ENCODE results near the gene TP73. TPM values are rescaled to one million over a fixed set of nuclear protein-coding genes. Genes with fewer than 3 reads are reported as not detected.

TP73 gene
- polyA plus RNA-seq, 1 experiment: not detected

- ChIA-PET POLR2A (no interaction called here), CTCF (no interaction called here)
- Histone ChIP-seq H3K4me3 (ENCODE audit: low read depth, low read length) (no peak overlapping the region), H3K27me3 (ENCODE audit: control insufficient read depth, insufficient read depth, low read length) (no peaks in the 10 kb centered on the region), H3K27ac (ENCODE audit: low read depth, low read length) (no peak overlapping the region), H3K9me3 (ENCODE audit: control insufficient read depth, insufficient read depth, low read length) (no peaks in the 10 kb centered on the region; the same call in 1 of the 2 replicates)
- no peak for DNase-seq (ENCODE audit: low read depth, low spot score)
- TF ChIP-seq CTCF (IDR thresholded peaks at IDR 0.05; ENCODE audit: low read depth, low read length): no peak
These were observed 87.7 kb downstream of the TP73 start for GRCh38 chr1:3740042-3740441.

GRCh38 chr1:3740752-3741151 is 88.4 kb downstream of the TP73 start:
- no peak for TF ChIP-seq CTCF (IDR thresholded peaks at IDR 0.05; ENCODE audit: low read depth, low read length)
- H3K4me3 ChIP-seq (ENCODE audit: low read depth, low read length): no peak overlapping the region

GRCh38 chr1:3741566-3742438 is 89.5 kb downstream of the TP73 start:
- Histone ChIP-seq H3K4me3 (ENCODE audit: low read depth, low read length) (no peak overlapping the region), H3K9me3 (ENCODE audit: control insufficient read depth, insufficient read depth, low read length) (no peaks in the 10 kb centered on the region; the same call in 1 of the 2 replicates), H3K27ac (ENCODE audit: low read depth, low read length) (no peak overlapping the region), H3K27me3 (ENCODE audit: control insufficient read depth, insufficient read depth, low read length) (peaks cover 13% of the 10 kb centered on the region)
- TF ChIP-seq CTCF (IDR thresholded peaks at IDR 0.05; ENCODE audit: low read depth, low read length): no peak
- no peak for DNase-seq (ENCODE audit: low read depth, low spot score)
- ChIA-PET POLR2A (no interaction called here), CTCF (no interaction called here)

More at GRCh38 chr1:3740752-3741151, 88.4 kb downstream of the TP73 start:
- Histone ChIP-seq H3K27me3 (ENCODE audit: control insufficient read depth, insufficient read depth, low read length) (peaks cover 3% of the 10 kb centered on the region), H3K9me3 (ENCODE audit: control insufficient read depth, insufficient read depth, low read length) (no peaks in the 10 kb centered on the region; the same call in 1 of the 2 replicates), H3K27ac (ENCODE audit: low read depth, low read length) (no peak overlapping the region)
- POLR2A ChIA-PET: no interaction called here
- DNase-seq (ENCODE audit: low read depth, low spot score): no peak
- CTCF ChIA-PET: no interaction called here

GRCh38 chr1:3742439-3743298 is 90.4 kb downstream of the TP73 start:
- Histone ChIP-seq H3K4me3 (ENCODE audit: low read depth, low read length) (no peak overlapping the region), H3K27me3 (ENCODE audit: control insufficient read depth, insufficient read depth, low read length) (peaks cover 14% of the 10 kb centered on the region), H3K9me3 (ENCODE audit: control insufficient read depth, insufficient read depth, low read length) (no peaks in the 10 kb centered on the region; the same call in 1 of the 2 replicates), H3K27ac (ENCODE audit: low read depth, low read length) (no peak overlapping the region)
- no peak for TF ChIP-seq CTCF (IDR thresholded peaks at IDR 0.05; ENCODE audit: low read depth, low read length)
- POLR2A ChIA-PET: no interaction called here
- CTCF ChIA-PET: no interaction called here
- no peak for DNase-seq (ENCODE audit: low read depth, low spot score)

GRCh38 chr1:3743421-3743820 is 91.1 kb downstream of the TP73 start:
- Histone ChIP-seq H3K27ac (ENCODE audit: low read depth, low read length) (no peak overlapping the region), H3K27me3 (ENCODE audit: control insufficient read depth, insufficient read depth, low read length) (peaks cover 17% of the 10 kb centered on the region), H3K4me3 (ENCODE audit: low read depth, low read length) (no peak overlapping the region), H3K9me3 (ENCODE audit: control insufficient read depth, insufficient read depth, low read length) (no peaks in the 10 kb centered on the region; the same call in 1 of the 2 replicates)
- DNase-seq (ENCODE audit: low read depth, low spot score): no peak
- TF ChIP-seq CTCF (IDR thresholded peaks at IDR 0.05; ENCODE audit: low read depth, low read length): no peak
- ChIA-PET POLR2A (no interaction called here), CTCF (no interaction called here)
